H9 (cell line): ENCODE measurements around the gene LKAAEAR1. TPM values are rescaled to one million over a fixed set of nuclear protein-coding genes. Genes with fewer than 3 reads are reported as not detected.

Experiments
- DNase-seq: peaks from one replicate; pipeline ENCODE4 v3.0.0-alpha.2; 2017
- H2AFZ ChIP-seq: one replicate; pipeline ENCODE4 v1.6.1; 2013; ENCODE audit warnings: mild to moderate bottlenecking, low read length, control low read depth, moderate library complexity
- H2AK5ac ChIP-seq: 2 replicates; pipeline ENCODE4 v1.6.1; 2013; ENCODE audit warnings: low read length, control low read depth, mixed read lengths; ENCODE audit not compliant: insufficient read length
- H2BK120ac ChIP-seq: one replicate; pipeline ENCODE4 v1.6.1; 2013; ENCODE audit warnings: low read depth, mild to moderate bottlenecking, low read length, control low read depth, inconsistent platforms; ENCODE audit not compliant: poor library complexity, severe bottlenecking
- H2BK12ac ChIP-seq: 2 replicates; pipeline ENCODE4 v1.6.1; 2013; ENCODE audit warnings: low read length, control low read depth, mixed read lengths, low read depth; ENCODE audit not compliant: insufficient read length
- H2BK15ac ChIP-seq: 2 replicates; pipeline ENCODE4 v1.6.1; 2013; ENCODE audit warnings: low read depth, low read length, control low read depth
- H2BK20ac ChIP-seq: one replicate; pipeline ENCODE4 v1.6.1; 2013; ENCODE audit warnings: low read depth, mild to moderate bottlenecking, low read length, control low read depth, inconsistent platforms; ENCODE audit not compliant: poor library complexity, severe bottlenecking
- H2BK5ac ChIP-seq: 2 replicates; pipeline ENCODE4 v1.6.1; 2013; ENCODE audit warnings: low read length, control low read depth, mixed read lengths; ENCODE audit not compliant: insufficient read length
- H3K14ac ChIP-seq: 2 replicates; pipeline ENCODE4 v1.6.1; 2013; ENCODE audit warnings: low read length, control low read depth; ENCODE audit not compliant: insufficient read depth
- H3K18ac ChIP-seq: 2 replicates; pipeline ENCODE4 v1.6.1; 2013; ENCODE audit warnings: low read depth, mild to moderate bottlenecking, mixed read lengths, low read length, control low read depth; ENCODE audit not compliant: insufficient read length
- H3K23ac ChIP-seq: 2 replicates; pipeline ENCODE4 v1.6.1; 2013; ENCODE audit warnings: low read length, control low read depth, mixed read lengths, low read depth; ENCODE audit not compliant: insufficient read length
- H3K23me2 ChIP-seq: 2 replicates; pipeline ENCODE4 v1.6.1; 2013; ENCODE audit warnings: low read depth, mild to moderate bottlenecking, mixed read lengths, low read length, control low read depth; ENCODE audit not compliant: insufficient read length, poor library complexity, severe bottlenecking
- H3K27ac ChIP-seq: 2 replicates; pipeline ENCODE4 v1.5.1; 2013; ENCODE audit warnings: low read length, control low read depth, mixed read lengths, low read depth; ENCODE audit not compliant: insufficient read length
- H3K27me3 ChIP-seq: 2 replicates; pipeline ENCODE4 v1.6.1; 2013; ENCODE audit warnings: low read length, control low read depth, inconsistent platforms; ENCODE audit not compliant: insufficient read depth
- H3K4ac ChIP-seq: 2 replicates; pipeline ENCODE4 v1.6.1; 2013; ENCODE audit warnings: low read depth, mild to moderate bottlenecking, control low read depth, inconsistent platforms, low read length, moderate library complexity
- H3K4me1 ChIP-seq: 2 replicates; pipeline ENCODE4 v1.6.1; 2013; ENCODE audit warnings: low read length, control low read depth, inconsistent platforms; ENCODE audit not compliant: insufficient read depth
- H3K4me2 ChIP-seq: 2 replicates; pipeline ENCODE4 v1.6.1; 2013; ENCODE audit warnings: low read length, control low read depth, mixed read lengths; ENCODE audit not compliant: insufficient read length, insufficient read depth
- H3K56ac ChIP-seq: 2 replicates; pipeline ENCODE4 v1.6.1; 2013; ENCODE audit warnings: low read depth, mild to moderate bottlenecking, mixed read lengths, low read length, control low read depth; ENCODE audit not compliant: insufficient read length
- H3K79me1 ChIP-seq: 2 replicates; pipeline ENCODE4 v1.6.1; 2013; ENCODE audit warnings: low read depth, mild to moderate bottlenecking, moderate library complexity, low read length, control low read depth, inconsistent platforms; ENCODE audit not compliant: insufficient read depth, poor library complexity, severe bottlenecking
- H3K79me2 ChIP-seq: 2 replicates; pipeline ENCODE4 v1.6.1; 2013; ENCODE audit warnings: low read length, control low read depth, inconsistent platforms; ENCODE audit not compliant: insufficient read depth
- H3K9ac ChIP-seq: 2 replicates; pipeline ENCODE4 v1.6.1; 2013; ENCODE audit warnings: low read length, control low read depth, mixed read lengths; ENCODE audit not compliant: insufficient read length; ENCODE audit errors: extremely low read depth
- H3K9me3 ChIP-seq: one replicate; pipeline ENCODE4 v1.6.1; 2013; ENCODE audit warnings: low read depth, low read length, inconsistent platforms; ENCODE audit not compliant: control insufficient read depth
- H3T11ph ChIP-seq: one replicate; pipeline ENCODE4 v1.6.1; 2013; ENCODE audit warnings: mild to moderate bottlenecking, low read length, control low read depth, inconsistent platforms
- H4K20me1 ChIP-seq: one replicate; pipeline ENCODE4 v1.6.1; 2013; ENCODE audit not compliant: control insufficient read depth, insufficient read length, insufficient read depth
- H4K5ac ChIP-seq: 2 replicates; pipeline ENCODE4 v1.6.1; 2013; ENCODE audit warnings: low read depth, mild to moderate bottlenecking, mixed read lengths, low read length, control low read depth; ENCODE audit not compliant: insufficient read length
- H4K8ac ChIP-seq: replicated peaks from 2 replicates; pipeline ENCODE4 v1.6.1; 2013; ENCODE audit warnings: low read length, control low read depth, mixed read lengths, low read depth; ENCODE audit not compliant: insufficient read length
- H4K91ac ChIP-seq: 2 replicates; pipeline ENCODE4 v1.6.1; 2013; ENCODE audit warnings: low read depth, mild to moderate bottlenecking, moderate library complexity, mixed read lengths, low read length, control low read depth; ENCODE audit not compliant: insufficient read length
- H3K27ac Mint-ChIP-seq, 3 experiments: 2 replicates in 2 of 3; 3 replicates in 1 of 3; pipeline ENCODE4 v1.8.0; 2020 to 2021; ENCODE audit warnings: mixed read lengths in 3 of 3, mild to moderate bottlenecking in 1 of 3, moderate library complexity in 1 of 3
- H3K27me3 Mint-ChIP-seq: 2 replicates; pipeline ENCODE4 v1.8.0; 2021; ENCODE audit warnings: low read depth, mild to moderate bottlenecking, moderate library complexity, mixed read lengths
- H3K36me3 Mint-ChIP-seq, 3 experiments: 2 replicates in 2 of 3; 3 replicates in 1 of 3; pipeline ENCODE4 v1.8.0; 2020 to 2021; ENCODE audit warnings: low read depth in 3 of 3, mixed read lengths in 3 of 3; ENCODE audit not compliant: insufficient read depth in 1 of 3
- H3K4me1 Mint-ChIP-seq, 2 experiments: 2 replicates each; pipeline ENCODE4 v1.8.0; 2020; ENCODE audit warnings: mixed read lengths in 2 of 2
- H3K4me3 Mint-ChIP-seq, 2 experiments: 2 replicates in 1 of 2; 3 replicates in 1 of 2; pipeline ENCODE4 v1.8.0; 2020 to 2021; ENCODE audit warnings: mild to moderate bottlenecking in 2 of 2, mixed read lengths in 2 of 2, moderate library complexity in 1 of 2
- H3K9me3 Mint-ChIP-seq, 2 experiments: 2 replicates in 1 of 2; 3 replicates in 1 of 2; pipeline ENCODE4 v1.8.0; 2020; ENCODE audit warnings: mild to moderate bottlenecking in 2 of 2, mixed read lengths in 2 of 2, moderate library complexity in 1 of 2
- WGBS: extraction: QIAGEN DNeasy Blood & Tissue Kit; methylation state at CpG from one replicate; pipeline ENCODE4 v1.1.7; 2013; ENCODE audit warnings: missing lambda C conversion rate, low lambda C conversion rate, mixed read lengths; ENCODE audit not compliant: insufficient read length; ENCODE audit errors: extremely low coverage; 5-methylcytosine and 5-hydroxymethylcytosine counted together
- total RNA-seq: library from RNA; stranded (reverse); gene quantifications from 2 replicates; pipeline ENCODE4 v1.2.1, GENCODE V29; 2021
- TF ChIP-seq, protein P1 (sequence below): fragments of 200-600 bp; sonication (generic); conservative IDR thresholded peaks from 3 replicates; pipeline ENCODE4 v1.8.0; 2021; ENCODE audit warnings: antibody characterized with exemption, mild to moderate bottlenecking

The LKAAEAR1 gene
- total RNA-seq, 1 experiment from 2014 or later: 0.39 TPM

DNA sequence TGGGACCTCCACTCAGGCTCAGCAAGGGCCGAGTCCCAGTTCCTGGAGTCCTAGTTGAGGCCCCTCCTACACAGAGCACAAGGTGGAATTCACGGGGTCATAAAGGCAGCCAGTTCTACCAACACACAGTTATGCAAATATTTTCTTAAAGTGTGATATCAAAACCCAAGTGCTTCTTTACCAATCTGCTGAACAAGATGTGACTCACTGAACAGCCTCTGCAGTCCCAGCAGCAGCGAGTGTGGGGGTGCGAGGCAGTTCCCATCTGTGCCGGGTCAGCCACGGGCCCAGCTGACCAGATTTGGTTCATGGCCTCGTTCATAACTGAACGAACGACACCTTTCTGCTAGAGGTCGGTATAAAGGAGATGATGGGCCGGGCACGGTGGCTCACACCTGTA, 25.7 kb downstream of the LKAAEAR1 start:
- Histone ChIP-seq H2BK12ac (no peak overlapping the region), H3K9ac (no peak overlapping the region), H3K79me2 (no peaks in the 10 kb centered on the region), H3K27me3 (no peaks in the 10 kb centered on the region), H2AFZ (no peak overlapping the region), H2BK5ac (no peak overlapping the region), H2AK5ac (no peak overlapping the region), H3K23me2 (peaks cover 4% of the 10 kb centered on the region), H3K4me1 (no peaks in the 10 kb centered on the region), H2BK15ac (no peak overlapping the region), H4K8ac (no peak overlapping the region), H3K18ac (no peak overlapping the region), H3K79me1 (no peaks in the 10 kb centered on the region), H3T11ph (no peak overlapping the region), H3K9me3 (no peaks in the 10 kb centered on the region), H3K27ac (no peak overlapping the region), H4K5ac (no peak overlapping the region), H3K14ac (no peak overlapping the region), H3K23ac (no peak overlapping the region), H3K56ac (no peak overlapping the region), H2BK120ac (no peak overlapping the region), H2BK20ac (no peak overlapping the region), H4K20me1 (no peaks in the 10 kb centered on the region), H3K4me2 (no peak overlapping the region), H3K4ac (no peak overlapping the region), H4K91ac (no peak overlapping the region)
- no peak overlapping the region for H3K27ac Mint-ChIP-seq
- no CpG with 5 or more reads among the region's 12 CpGs for WGBS
- H3K4me3 Mint-ChIP-seq: no peak overlapping the region
- no peak for DNase-seq
- peaks cover 5% of the 10 kb centered on the region; the same call in 1 of the 2 replicates for H3K27me3 Mint-ChIP-seq
- no peaks in the 10 kb centered on the region; a peak in 1 of 7 replicates for H3K36me3 Mint-ChIP-seq
- peaks cover 23 to 33% of the 10 kb centered on the region in 2 experiments for H3K4me1 Mint-ChIP-seq
- no peaks in the 10 kb centered on the region; a peak in 1 of 5 replicates for H3K9me3 Mint-ChIP-seq
- TF ChIP-seq, protein P1, sequence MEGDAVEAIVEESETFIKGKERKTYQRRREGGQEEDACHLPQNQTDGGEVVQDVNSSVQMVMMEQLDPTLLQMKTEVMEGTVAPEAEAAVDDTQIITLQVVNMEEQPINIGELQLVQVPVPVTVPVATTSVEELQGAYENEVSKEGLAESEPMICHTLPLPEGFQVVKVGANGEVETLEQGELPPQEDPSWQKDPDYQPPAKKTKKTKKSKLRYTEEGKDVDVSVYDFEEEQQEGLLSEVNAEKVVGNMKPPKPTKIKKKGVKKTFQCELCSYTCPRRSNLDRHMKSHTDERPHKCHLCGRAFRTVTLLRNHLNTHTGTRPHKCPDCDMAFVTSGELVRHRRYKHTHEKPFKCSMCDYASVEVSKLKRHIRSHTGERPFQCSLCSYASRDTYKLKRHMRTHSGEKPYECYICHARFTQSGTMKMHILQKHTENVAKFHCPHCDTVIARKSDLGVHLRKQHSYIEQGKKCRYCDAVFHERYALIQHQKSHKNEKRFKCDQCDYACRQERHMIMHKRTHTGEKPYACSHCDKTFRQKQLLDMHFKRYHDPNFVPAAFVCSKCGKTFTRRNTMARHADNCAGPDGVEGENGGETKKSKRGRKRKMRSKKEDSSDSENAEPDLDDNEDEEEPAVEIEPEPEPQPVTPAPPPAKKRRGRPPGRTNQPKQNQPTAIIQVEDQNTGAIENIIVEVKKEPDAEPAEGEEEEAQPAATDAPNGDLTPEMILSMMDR: no peak
